NCI-H748 (cell line): ENCODE data around the gene SOX10.

ENCODE experiments used
- DNase-seq: peaks from one replicate; lab custom pipeline; 2025; ENCODE audit not compliant: unreplicated experiment; lab: John Stamatoyannopoulos, UW

The SOX10 gene

DNA sequence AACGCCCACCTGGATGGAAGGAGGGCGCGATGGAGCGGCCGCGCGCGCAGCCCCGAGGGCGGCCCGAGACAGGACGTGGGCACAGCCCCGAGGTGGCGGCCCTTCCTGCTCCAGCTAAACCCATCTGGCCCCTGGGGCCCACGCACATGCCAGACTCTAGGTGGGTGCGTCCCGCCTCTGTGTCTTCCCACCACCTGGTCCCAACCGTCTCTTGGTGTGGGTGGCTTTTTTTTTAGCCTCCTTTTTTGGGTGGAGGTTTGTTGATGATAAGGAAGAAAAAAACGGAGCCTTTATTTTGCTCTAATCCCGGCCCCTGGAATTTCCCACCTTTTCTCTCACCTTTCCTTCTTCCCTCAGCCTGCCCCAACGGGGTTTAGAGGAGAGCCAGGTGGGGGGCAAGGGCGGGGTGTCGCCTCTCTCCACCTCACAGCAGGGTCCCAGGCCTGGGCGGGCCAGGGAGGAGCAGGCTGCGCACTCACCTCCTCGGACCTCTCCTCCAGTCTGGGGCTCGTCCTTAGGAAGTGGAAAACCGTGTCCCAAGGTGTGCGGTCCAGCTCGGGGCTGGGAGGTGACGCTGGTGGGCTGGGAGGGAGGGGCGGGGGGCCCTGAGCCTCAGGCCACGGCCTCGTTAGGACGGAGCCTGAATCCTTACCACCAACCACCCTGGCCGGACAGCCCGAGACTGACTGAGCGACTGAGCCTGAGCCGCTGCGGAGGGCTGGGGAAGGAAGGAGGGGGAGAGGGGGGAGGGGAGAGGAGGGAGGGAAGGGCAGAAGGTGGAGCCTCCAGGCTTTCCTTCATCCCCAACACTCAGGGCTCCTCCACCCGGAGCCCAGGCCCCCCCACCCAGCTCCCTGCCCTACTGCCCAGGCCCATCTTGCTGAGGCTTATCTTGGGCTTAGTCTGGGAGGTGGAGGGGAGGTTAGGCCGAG lies at the start of gene SOX10:
Gene SOX10 (minus strand): TSS at position 696 of the 932 bp plus-strand sequence. CDS start 771 bp downstream, outside the sequence.
- no peak for DNase-seq

DNA sequence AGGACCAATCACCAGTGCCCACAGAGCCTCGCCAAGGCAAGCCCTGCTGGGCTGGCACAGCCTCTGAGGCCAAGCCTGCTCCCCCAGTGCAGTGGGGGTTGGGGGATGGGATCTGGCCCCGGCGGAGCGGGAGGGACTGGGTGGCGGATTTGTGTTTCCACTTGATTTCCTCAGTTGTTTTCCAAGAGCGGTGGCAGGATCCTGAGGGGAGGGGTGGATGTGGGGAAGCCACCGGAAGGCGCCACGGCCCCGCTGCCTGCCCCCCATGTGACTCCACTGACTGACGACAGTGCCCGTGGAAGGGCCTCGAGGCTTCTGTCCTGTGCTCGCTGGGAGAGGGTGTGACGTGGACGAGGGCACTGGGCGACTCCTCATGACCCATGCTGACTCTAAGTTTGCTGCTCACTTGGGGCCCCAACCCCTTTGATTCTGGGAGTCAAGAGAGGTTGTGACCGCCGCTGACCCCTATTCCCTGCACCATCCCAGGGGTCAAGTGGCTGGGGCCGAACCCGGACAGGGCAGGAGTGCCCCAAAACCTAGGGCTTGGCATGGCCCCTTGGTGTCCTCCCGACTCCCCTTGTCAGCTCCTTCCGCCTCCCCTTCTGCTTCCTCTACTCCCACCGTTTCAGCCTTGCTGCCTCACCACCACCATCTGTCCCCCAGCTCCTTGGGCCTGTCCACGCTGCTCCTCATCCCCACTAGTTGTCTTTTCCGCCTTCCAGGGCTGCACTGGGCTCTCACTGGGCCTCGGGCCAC lies 49.3 kb upstream of the SOX10 start:
- no peak for DNase-seq

DNA sequence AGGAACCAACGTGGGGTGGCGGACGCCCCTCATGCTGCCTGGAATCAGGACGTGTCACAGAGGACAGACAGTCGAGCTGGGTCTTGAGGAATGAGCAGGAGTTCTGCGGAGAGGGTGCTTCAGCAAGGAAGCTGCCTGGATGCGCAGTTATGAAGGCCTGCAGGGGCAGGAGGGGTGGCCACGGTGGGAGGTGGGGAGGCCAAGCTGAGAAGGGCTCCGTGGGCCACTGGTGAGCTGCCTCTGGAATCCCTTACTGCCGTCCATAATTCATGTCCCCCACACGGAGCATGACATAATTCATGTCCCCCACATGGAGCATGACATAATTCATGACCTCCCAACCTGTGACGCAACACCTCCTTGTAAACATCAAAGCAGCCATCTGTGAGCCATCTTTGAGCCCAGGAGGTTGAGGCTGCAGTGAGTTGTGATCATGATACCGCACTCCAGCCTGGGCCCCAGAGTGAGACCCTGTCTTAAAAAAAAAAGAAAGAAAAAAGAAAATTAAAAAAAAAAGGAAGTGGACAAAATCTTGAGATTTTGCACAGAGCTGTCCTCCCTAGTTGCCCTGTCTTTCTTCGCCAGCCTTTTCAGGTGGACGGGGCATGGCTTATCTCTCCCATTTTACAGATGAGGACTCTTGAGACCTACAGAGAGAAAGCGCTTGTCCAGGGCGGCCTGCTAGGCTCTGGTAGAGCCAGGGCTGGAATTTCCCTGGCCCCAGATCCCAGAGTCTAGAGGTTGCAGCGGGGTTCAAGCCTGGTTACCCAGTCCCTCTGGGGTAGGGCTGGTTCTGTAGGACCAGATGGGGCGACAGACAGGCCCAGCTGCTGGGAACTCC lies 48.5 kb upstream of the SOX10 start:
- DNase-seq = no peak

- no peak for DNase-seq
These were observed 47.1 kb upstream of the SOX10 start for GRCh38 chr22:38031491-38031890.

DNA sequence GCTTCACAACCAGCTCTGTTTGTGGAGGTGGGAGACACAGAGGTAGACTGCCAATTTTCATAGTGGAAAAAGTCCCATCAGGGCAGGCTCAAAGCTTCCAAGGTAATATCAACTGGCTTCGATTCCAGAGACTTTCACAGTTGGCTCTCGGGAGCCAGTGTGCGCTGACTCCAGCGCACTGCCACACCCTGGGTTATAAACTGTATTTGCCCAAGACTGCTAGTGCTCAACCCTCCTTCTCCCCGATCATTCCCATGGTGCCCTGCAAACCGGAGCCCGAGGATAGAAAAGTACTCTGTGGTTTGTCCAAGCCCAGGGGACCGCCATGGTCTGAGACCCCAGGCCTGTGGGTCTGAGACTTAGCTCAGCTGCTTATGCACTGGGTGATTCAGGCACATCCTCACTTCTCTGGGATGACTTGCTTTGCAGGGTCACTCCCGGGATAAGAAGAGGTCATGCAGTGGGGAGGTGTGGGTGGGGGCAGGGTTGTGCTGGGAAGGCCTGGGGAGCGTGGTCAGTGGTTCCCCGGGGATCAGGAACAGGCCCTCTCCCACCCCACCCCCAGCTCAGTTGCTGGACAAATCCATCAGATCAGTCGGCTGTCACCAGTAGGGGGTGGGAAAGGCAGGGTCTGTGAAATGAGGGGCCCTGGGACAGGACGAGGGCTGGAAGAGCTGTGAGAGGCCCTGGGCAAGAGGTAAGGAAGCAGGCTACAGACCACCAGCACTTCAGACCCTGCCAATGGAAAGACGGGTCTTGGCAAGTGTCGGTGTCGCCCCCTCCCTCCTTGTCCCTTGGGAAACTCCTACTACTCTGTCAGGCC lies 46.2 kb upstream of the SOX10 start:
- no peak for DNase-seq

GRCh38 chr22:38029901-38030300 lies 45.5 kb upstream of the SOX10 start:
- no peak for DNase-seq

DNA sequence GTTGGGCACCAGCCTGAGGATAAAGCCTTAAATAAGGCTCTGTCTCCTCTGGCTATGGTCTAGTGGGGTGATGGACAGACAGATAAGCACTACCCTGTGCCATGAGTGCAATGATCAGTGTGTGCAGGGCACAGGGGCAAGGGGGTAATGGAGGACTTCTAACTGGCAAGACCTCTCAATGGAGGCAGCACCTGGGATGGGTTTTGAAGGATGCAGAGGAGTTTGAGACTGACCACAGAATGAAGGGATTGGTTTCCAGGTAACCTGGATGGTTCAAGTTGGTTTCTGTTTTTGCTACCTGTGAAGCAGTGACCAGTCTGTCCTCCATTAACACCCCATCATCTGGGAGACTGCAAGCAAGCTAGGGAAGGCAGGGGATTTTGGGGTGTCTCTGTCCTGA lies 45.0 kb upstream of the SOX10 start:
- DNase-seq = no peak

- no peak for DNase-seq
These were observed 44.2 kb upstream of the SOX10 start for GRCh38 chr22:38028344-38029130.

GRCh38 chr22:38027487-38027886 lies 43.1 kb upstream of the SOX10 start:
- no peak for DNase-seq

DNA sequence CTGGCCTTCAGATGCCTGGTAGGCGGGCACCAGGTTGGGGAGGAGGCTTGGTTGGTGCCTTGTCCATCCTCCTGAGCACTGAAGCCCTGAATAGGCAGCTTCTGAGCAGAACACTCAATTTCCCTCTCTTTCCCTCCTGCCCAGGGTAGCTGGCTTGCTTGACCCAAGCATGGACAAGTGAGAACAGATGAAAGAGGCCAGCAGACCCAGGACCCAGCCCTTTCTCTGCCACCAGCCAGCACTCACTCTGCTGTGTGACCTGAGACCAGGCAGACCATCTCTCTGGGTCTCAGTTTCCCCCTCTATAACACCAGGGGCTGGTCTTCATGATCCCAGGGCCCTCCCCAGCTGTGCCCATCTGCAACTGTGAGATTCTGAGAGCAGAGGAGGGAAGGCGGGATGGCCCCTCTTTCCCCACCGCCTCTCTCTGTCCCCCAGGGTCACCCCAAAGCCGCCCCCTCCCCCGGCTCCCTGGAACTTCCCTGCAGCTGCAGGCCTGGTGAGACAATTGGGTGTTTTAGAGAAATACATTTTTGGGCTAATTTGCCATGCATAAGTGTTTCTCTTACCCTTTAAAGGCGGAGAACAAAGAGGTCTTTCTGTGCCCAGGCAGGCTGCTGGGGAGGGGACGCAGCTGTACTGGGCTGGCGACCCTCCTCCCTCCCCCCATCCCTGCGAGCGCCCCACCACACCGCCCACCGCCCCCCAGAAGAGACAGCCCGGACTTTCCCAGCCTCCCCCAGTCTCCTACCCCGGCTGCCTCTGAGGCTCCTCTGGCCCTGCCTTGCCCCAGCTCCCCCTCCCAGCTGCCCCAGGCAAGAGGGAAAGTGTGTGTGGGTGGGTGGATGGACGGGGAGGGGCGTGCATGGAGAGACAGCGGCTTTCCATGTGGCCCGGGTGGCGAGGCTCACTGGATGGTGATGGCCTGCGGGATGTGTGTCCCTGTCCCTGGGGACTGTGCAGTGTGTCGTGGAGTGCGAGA lies 42.1 kb upstream of the SOX10 start:
- no peak for DNase-seq

DNA sequence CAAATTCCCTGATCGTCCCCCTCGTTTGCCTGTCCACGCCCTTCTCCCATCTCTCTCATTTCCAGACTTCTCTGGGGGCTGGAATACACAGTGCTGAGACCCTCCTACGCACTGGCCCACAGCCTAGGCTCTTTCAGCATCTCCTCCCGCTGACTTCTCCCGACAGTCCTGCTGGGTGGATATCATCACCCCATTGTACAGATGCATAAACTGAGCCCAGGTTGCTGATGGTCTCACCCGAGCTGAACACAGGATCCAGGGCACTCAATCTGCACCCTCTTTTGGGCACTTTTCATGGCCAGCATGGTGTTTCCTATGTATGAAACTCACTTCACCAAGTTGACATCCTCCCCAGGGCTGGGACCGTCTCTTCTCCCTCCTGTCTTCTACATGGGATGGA lies 41.2 kb upstream of the SOX10 start:
- DNase-seq = no peak

- DNase-seq = no peak
These were observed 38.7 kb upstream of the SOX10 start for GRCh38 chr22:38023045-38023444.

GRCh38 chr22:38021206-38021605 lies 36.9 kb upstream of the SOX10 start:
- DNase-seq = no peak

GRCh38 chr22:38018938-38019827 lies 34.8 kb upstream of the SOX10 start:
- no peak for DNase-seq

DNA sequence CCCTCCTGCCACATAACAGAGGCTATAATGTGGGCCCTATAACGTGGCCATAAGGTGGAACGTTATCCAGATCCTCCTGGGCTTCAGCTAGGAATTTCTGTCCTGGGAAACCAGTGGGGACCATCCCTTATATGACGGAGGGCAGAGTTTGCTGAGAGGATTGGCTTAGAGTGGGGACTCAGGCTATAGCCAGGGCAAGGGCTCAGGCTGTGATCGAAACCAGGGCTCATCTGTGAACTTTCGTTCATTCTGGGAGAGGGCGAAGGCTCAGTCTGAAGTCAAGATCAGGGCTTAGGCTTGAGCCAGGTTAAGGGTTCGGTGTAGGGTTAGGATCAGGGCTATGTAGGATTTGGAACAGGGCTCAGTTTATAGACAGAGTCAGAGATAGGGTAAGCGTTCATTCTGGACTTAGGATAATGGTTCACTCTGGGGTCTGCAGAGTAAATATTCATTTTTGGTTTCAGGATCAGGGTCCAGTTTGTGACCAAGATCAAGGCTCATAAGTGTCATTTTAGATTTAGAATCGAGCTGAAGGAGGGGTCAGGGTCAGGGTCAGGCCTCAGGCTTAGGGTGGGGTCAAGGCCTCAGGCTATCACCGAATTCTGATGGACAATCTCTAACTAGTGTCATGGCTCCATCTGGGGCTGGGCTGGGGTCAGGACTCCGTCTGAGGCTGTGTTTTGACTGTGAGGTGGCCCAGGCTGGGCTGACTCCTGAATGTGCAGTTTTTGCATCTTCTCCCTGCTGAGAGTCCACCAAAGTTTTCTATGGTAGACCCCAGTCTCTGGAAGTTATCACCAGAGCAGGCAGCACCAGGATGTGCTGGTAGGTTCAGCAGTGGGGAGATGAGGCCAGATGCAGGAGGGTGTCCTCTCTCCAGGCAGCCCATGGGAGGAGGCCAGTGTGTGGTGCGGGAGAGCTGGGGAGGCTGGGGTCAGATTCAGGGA lies 33.9 kb upstream of the SOX10 start:
- DNase-seq = no peak

GRCh38 chr22:38017272-38017920 lies 33.0 kb upstream of the SOX10 start:
- DNase-seq = no peak
